ENCODE measurements around the gene CD300C. TPM values are rescaled to one million over a fixed set of nuclear protein-coding genes. Genes with fewer than 3 reads are reported as not detected.
"Not testable (repeated sequence)": the region's sequence is repeated elsewhere in the genome, so short reads cannot be mapped to it uniquely, and the experiment has no call there.

Gene CD300C
- total RNA-seq (2014; rRNA removed; shearing (Covaris generic); ENCODE audit: low replicate concordance): 0.52 TPM in 1 of 2 replicates, not detected in the other

DNA sequence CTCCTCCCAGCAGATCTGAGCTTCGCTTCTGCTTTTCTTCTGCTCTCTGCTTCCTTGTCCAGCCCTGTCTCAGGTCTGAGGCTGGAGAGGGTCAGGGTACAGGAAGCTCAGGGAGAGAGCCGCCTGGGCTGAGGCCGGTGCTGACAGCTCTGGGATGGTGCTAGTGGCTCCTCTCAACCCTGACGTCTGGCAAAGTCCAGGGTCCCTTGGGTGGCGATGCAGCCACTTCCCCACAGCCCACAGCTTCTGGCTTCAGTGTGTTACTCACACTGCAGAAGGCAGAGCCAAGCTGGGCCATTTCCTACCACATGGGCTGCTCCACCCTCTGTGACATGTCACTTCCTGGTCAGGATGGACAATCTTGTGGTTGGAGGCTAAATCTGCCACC, at the start of gene CD300C:
Gene CD300C (minus strand): TSS at position 273 of the 388 bp plus-strand sequence. CDS start 333 bp downstream, outside the sequence.
- H3K36me3 ChIP-seq: no peaks in the 10 kb centered on the region
- no peaks in the 10 kb centered on the region for H3K9me3 ChIP-seq
- DNase-seq: peak; percentile 20
- no peaks in the 10 kb centered on the region for H3K27me3 ChIP-seq
- no peak within 1 kb of the TSS for H3K4me3 ChIP-seq

DNA sequence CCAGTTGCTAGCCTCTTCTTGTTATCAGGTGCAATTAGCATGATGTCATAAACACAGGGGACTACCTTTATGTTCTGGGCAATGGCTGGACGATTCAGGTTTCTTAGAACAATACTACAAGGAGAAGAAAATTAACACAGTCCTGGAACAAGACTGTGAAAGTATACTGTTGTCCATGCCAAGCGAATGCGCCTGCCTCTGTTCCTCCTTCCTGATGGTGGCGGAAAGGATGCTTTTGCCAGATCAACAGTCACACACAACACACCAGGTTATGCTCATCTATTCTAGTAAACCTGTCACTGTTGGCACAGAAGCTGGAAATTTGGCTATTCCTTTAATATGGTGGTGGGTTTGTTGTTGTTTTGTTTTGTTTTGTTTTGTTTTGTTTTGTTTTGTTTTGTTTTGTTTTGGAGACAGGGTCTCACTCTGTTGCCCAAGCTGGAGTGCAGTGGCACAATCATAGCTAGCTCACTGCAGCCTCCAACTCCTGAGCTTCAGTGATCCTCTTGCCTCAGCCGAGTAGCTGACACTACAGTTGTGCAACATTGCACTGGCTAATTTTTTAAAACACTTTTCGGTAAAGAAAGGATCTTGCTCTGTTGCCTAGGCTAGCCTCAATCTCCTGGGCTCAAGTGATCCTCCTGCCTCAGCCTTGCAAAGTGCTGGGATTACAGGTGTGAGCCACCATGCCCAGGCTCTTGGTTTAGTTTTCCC, 49.3 kb upstream of the CD300C start:
- H3K27me3 ChIP-seq: peaks cover 18% of the 10 kb centered on the region; the same call in 1 of the 2 replicates
- no peak for DNase-seq
- H3K9me3 ChIP-seq: no peaks in the 10 kb centered on the region
- H3K36me3 ChIP-seq: no peaks in the 10 kb centered on the region
- H3K4me3 ChIP-seq: no peak overlapping the region

DNA sequence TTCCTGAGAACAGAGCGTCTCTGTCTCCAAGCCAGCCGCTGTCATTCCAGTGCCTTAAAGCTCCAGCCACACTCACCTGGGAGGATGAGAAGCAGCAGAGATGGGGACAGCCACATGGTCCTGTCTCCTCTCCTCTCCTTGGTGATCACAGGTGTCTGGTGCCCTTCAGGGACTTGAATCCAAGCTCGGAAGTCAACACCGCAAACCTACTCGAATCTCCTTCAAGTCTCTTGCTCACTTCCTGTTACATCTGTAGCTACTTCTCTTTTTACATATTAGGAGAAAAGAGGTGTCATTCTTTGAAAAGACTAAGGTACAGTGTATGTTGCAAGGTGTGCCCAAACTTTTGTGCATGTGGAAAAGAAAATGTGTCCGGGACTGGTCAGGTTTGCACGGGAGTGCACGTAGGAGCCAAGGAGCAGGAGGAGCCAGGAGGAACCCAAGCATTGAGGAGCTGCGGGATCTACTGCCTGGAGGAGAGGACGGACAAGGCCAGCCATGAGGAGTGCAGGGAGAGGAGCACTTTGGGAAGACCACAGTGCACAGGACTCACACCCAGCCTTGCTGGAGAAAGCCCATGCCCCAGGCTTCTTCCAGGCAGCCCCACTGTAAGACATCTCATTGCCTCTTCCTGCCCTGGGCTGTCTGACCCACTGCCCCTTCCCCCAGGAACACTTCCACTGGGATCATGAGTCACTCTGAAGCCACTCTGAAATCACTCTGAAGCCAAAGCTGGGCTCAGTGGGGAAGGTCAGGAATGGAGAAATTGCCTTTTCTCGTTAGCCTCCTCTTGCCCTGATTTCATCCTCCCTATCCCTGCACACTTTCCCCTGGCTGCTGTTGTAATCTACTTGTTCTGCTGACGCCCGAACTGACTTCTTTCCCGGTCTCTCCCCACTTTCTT, 46.4 kb upstream of the CD300C start, which contains the start of gene CD300LD:
Gene CD300LD (minus strand): TSS at position 197 of the 904 bp plus-strand sequence. CDS start 81 bp downstream, at position 116.
- peak; percentile 36 for DNase-seq
- peaks cover 21% of the 10 kb centered on the region; the same call in 1 of the 2 replicates for H3K27me3 ChIP-seq
- H3K9me3 ChIP-seq: no peaks in the 10 kb centered on the region
- no peaks in the 10 kb centered on the region for H3K36me3 ChIP-seq
- no peak within 1 kb of the TSS for H3K4me3 ChIP-seq

DNA sequence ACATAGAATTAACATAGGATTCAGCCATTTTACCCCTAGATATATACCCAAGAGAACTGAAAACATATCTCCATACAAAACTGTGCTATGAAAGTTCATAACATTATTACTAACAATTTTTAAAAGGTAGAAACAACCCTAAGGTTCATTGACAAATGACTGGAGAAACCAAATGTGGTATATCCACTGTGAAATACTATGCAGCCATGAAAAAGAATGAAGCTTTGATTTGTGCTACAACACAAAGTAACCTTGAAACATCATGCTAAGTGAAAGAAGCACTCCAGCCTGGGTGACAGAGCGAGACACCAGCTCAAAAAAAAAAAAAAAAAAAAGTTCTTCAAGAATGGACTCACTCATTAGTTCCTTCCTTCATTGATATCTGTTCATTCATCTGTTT, 45.6 kb upstream of the CD300C start:
- no peak for DNase-seq
- Histone ChIP-seq H3K36me3 (no peaks in the 10 kb centered on the region), H3K9me3 (no peaks in the 10 kb centered on the region), H3K27me3 (peaks cover 27% of the 10 kb centered on the region), H3K4me3 (no peak overlapping the region)

DNA sequence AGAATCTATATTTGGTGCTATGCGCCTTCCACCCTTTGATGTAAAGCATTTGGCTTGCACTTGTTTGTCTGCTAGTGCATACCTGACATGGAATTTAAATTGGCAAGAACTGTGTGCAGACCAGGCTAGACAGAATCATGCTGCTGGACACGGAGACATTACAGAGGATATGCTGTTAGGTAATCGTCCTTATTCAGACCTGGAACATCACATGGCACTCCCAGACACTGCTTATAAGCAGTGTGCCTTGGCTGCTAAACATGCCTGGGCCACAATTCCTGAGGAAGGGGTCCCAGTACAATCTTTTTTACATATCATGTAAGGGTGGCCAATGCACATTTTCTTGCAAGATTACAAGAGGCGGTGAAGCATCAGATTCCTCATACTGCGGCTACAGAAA, 39.8 kb upstream of the CD300C start:
- no peak for DNase-seq
- Histone ChIP-seq H3K4me3 (no peak overlapping the region), H3K27me3 (peaks cover 14% of the 10 kb centered on the region), H3K9me3 (peaks cover 12% of the 10 kb centered on the region), H3K36me3 (no peaks in the 10 kb centered on the region)

DNA sequence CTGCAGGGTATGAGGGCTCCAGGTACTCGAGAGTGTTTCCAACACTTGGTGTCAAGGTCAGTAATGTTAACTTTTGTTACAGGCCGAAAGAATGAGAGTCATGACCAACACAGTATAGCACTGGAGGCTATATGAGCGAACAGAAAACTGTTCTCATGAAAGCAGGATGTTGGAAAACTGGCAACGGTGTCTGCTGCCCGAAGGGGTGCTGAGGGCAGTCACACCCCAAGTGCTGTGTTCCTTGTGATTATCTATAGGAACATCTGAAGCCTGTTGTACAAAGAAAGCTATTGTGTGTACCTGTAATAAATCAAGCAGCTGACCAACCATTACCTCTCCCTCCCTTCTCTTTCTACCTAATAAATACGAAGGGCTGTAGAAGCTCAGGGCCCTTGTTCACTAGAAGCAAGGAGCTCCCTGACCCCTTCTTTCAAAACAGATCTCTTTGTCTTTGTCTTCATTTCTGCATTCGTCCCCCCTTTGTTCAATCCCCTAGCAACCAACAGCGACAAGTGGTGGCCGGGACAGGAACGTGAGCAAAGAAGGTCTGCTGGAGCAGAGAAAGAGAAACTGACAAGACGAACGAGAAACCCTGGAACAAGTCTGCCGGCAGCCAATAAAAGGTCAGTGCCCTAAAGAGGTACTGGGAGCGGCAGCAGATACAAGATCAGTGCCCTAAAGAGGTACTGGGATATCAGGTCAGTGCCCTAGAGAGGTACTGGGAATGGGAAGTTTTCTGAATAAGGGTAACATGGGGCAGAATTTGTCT, 38.6 kb upstream of the CD300C start:
- Histone ChIP-seq H3K4me3 (no peak overlapping the region), H3K36me3 (no peaks in the 10 kb centered on the region), H3K27me3 (peaks cover 9% of the 10 kb centered on the region), H3K9me3 (peaks cover 12% of the 10 kb centered on the region)
- DNase-seq: no peak

DNA sequence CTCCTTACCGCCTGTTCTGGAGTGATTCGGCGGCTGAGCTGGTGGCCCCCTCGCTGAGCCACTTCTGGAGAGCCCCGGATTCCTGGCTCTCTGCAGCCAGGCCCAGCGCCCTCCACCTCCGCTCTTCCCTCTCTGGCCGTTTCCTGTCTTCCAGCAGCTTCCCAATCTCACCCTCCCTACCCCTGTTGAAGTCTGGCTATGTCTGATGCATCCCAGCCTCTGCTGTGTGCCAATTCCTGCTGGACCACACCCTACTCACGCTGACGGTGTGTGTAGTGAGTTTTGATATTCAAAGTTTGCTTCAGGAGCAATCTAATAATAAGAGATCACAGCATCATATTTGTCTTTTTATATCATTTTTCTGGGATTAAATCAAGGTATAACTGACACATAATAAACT, 36.7 kb upstream of the CD300C start:
- no peak for DNase-seq
- H3K27me3 ChIP-seq: peaks cover 5% of the 10 kb centered on the region
- H3K9me3 ChIP-seq: peaks cover 12% of the 10 kb centered on the region
- no peaks in the 10 kb centered on the region for H3K36me3 ChIP-seq
- no peak overlapping the region for H3K4me3 ChIP-seq

DNA sequence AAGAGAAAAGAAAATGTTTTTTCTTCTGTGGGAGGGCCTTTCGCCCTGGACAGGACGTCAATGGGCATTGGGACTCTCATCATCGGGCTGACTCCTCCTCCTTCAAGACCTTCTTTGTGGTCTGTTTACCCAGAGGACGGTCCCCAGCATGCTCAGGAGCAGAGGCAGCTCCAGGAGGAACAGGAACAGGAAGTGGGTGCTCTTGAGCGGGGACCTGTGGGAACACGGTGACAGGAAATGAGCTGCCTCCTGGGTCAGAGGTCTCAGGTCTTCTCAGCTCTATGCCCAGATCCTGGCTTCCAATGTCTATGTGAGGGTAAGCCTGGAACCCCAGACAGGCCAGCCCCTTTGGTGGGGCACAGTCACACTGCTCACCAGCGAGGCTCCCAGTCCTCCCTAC, 34.0 kb upstream of the CD300C start:
- no peak for DNase-seq
- Histone ChIP-seq H3K27me3 (peaks cover 3% of the 10 kb centered on the region), H3K36me3 (no peaks in the 10 kb centered on the region), H3K9me3 (peaks cover 5% of the 10 kb centered on the region), H3K4me3 (no peak overlapping the region)

DNA sequence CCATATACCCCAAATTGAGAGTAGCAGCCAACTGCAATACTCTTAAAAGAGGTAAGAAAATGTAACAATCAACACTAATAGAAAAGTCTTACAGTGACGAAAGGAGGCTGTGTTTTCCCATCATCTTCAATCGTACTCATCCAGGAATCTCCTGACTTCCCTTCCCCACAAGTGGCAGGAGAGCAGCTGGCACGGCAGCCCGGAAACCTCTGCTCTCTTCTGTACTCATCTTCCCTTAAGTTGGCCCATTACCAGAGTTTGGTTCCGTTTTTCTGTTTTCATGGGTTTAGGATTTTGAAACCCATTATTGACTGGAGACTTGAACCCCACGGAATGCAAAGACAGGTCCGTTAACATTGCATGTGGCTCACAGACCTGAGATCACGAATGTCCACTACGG, 33.1 kb upstream of the CD300C start:
- Histone ChIP-seq H3K36me3 (no peaks in the 10 kb centered on the region), H3K27me3 (peaks cover 8% of the 10 kb centered on the region), H3K9me3 (no peaks in the 10 kb centered on the region; the same call in 1 of the 2 replicates), H3K4me3 (no peak overlapping the region)
- DNase-seq: no peak

DNA sequence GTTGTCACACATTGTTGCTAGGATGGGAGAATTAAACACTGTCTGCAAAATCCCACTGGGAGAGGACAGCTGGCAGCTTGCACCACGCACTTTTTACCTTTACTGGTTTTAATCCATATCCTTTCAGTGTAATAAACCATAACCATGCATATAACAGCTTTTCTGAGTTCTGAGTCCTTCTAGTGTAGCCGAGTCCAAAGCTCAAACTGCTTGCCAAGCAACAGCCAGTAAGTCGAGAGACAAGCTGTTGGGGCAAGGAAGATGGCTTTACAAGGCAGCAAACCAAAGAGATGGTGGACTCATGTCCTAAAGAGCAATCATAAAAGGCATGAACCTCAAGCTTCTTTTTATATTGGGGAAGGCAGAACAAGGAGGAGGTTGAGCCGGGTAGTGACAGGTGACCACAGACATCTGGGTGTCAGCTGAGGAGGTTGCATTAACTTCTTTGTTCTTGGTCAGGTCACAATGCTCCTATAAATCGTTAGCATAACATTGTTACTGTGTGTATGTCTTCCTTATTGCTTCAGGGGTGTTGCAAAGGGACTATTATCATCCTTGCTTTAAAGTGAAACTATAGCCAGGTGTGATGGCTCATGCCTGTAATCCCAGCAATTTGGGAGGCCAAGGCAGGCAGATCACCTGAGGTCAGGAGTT, 28.7 kb upstream of the CD300C start:
- peaks cover 11% of the 10 kb centered on the region for H3K27me3 ChIP-seq
- peaks cover 7% of the 10 kb centered on the region for H3K9me3 ChIP-seq
- no peak overlapping the region for H3K4me3 ChIP-seq
- DNase-seq: no peak
- H3K36me3 ChIP-seq: no peaks in the 10 kb centered on the region

DNA sequence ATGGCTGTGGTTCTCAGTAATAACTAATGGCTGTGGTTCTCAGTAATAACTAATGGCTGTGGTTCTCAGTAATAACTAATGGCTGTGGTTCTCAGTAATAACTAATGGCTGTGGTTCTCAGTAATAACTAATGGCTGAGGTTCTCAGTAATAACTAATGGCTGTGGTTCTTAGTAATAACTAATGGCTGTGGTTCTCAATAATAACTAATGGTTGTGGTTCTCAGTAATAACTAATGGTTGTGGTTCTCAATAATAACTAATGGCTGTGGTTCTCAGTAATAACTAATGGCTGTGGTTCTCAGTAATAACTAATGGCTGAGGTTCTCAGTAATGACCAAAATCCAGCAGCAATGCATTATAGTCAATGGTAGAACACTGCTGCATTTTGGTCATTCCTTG, 27.7 kb upstream of the CD300C start:
- peaks cover 11% of the 10 kb centered on the region for H3K27me3 ChIP-seq
- not testable (repeated sequence) for H3K36me3 ChIP-seq, H3K4me3 ChIP-seq, H3K9me3 ChIP-seq, DNase-seq

DNA sequence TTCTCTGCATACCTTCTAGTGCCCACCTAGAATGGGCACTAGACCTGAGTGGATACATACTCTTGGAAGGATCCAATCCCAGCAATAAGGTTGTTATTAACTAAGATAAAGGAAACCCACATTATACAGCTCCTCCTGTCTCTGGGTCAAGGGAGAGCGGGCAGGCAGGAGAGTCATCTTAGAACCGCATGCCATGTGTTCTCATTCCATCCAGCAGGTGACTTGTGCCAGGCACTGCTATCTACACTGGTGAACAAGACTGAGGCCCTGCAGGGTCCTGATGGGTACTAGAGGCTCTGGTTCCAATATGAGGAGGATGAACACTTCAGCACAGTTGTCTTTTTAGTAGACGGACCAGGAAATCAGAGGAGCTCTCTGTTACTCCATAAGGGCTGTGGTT, 27.3 kb upstream of the CD300C start:
- Histone ChIP-seq H3K36me3 (no peaks in the 10 kb centered on the region), H3K9me3 (peaks cover 7% of the 10 kb centered on the region), H3K27me3 (peaks cover 11% of the 10 kb centered on the region), H3K4me3 (no peak overlapping the region)
- no peak for DNase-seq

DNA sequence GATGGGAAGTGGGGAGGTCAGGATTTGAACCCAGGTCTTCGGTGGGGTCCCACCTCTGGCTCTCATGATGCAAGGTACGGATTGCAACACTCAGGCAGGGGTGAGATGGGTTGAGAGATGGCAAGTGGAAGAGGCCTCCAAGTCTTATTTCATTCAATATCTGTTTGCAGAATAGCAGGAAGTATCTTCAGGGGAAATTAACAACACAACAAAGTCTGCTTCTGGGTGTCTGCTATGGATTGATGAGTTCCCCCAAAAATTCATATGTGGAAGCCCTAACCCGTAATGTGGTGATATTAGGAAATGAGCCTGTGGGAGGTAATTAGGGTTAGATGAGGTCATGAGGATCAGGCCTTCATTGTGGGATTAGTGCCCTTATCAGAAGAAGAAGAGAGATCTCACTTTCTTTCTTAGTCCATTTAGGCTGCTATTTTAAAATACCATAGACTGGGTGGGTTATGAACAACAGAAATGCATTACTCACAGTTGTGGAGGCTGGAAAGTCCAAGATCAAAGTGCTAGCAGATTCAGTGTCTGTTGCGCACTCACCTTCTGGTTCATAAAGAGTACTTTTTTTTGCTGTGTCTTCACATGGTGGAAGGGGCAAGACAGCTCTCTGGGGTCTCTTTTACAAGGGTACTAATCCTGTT, 25.8 kb upstream of the CD300C start:
- no peak overlapping the region for H3K4me3 ChIP-seq
- no peak for DNase-seq
- H3K36me3 ChIP-seq: no peaks in the 10 kb centered on the region
- peaks cover 10% of the 10 kb centered on the region; the same call in 1 of the 2 replicates for H3K27me3 ChIP-seq
- H3K9me3 ChIP-seq: peaks cover 7% of the 10 kb centered on the region

DNA sequence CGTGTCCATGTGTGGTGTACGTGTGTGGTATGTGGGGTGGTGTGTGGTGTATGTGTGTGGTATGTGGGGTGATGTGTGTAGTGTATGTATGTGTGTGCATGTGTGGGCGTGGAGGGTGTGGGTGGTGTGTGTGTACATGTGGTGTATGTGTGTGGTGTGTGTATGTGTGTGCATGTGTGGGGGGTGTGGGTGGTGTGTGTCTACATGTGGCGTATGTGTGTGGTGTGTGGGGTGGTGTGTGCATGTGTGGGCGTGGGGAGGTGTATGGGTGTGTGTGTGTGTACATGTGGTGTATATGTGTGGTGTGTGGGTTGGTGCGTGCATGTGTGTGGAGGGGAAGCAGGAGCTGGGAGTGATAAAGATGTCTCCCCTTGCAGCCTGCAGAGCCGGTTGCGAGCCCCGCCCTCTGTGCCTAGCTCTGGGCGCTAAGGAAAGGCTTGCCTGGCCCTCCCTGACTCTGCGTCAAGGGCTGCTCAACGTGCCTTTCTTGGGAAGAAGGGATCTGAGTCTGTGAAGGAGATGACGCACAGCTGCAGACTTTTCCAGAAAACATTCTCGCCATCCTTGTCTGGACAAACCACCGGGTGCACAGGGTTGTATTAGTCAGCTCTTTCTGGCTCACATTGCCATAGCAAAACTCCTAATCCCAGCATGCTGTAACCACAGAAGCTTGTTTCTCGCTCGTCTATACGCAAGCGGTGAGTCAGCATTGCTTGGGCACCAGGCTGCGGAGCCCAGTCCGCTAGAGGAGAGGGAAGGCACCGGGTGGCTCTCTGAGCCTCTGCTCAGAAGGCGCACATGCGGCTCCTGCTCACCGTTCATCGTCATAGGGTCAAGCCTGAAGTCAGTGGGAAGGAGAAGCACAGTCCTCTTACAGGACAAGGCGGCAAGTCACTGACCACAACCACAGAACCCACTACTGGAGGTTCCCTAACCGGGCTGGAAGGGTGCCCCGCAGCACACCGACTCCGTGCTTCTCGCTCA, 23.4 kb upstream of the CD300C start:
- no peaks in the 10 kb centered on the region for H3K36me3 ChIP-seq
- peak; percentile 99 for DNase-seq
- H3K27me3 ChIP-seq: peaks cover 6% of the 10 kb centered on the region; the same call in 1 of the 2 replicates
- H3K9me3 ChIP-seq: peaks cover 7% of the 10 kb centered on the region
- H3K4me3 ChIP-seq: no peak overlapping the region

Data from MG63 (cell line).